ENCODE data around the gene IFNA5.

The IFNA5 gene

DNA sequence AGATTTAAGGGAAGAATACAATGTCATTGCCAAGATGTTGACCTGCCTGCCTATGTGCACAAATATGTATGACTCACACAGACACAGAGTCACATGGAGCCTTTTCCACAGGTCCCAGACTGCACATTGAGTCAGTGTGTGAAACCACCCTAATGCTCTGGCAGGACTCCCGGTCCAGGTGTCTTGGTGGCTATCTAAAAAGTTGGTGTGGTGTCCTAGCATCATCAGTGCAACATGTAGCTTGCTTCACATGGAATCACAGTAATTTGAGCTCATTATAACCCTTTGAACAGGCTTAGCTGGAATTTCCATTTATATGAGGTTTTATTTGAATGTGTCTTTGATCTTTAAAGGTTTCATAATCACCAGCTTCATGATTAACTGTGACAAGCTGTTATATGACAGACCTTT is 10.7 kb downstream of the IFNA5 start:
- no peak for DNase-seq (ENCODE audit: low read depth)

DNA sequence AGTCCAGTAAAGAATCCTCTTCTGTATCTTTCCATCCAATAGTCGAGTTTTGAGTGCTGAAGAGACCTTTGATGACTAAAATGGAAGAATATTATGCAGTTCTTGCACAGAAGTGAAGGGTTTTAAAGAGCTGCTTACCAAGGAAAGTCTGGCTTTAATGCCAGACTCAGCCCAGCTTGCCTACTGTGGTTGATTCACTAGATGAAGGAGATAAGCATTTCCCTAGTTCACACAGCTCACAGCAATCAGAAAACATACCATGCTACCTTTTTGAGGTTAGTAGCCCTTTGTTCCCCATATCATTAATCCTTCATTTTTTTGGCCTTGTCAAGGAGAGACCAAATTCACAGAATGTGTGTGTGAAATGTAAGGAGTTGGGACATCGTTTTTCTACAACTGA is 15.3 kb downstream of the IFNA5 start:
- DNase-seq (ENCODE audit: low read depth), result no peak

DNA sequence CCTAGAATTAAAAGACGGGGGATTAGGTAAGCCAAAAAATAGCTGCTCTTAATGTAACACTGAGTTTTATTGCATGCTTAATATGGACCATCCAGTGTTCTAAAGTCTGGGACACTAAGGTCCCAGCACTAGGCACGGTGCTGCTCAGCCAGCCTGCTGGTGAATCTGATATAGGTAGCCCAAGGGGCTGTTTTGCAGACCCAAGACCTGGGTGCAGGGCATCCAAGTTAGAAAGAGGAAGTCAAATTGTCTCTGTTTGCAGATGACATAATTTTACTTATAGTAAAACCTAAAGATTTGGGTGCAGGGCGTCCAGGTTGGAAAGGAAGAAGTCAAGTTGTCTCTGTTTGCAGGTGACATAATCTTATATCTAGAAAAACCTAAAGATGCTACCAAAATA is 17.8 kb downstream of the IFNA5 start:
- DNase-seq (ENCODE audit: low read depth), result no peak

DNA sequence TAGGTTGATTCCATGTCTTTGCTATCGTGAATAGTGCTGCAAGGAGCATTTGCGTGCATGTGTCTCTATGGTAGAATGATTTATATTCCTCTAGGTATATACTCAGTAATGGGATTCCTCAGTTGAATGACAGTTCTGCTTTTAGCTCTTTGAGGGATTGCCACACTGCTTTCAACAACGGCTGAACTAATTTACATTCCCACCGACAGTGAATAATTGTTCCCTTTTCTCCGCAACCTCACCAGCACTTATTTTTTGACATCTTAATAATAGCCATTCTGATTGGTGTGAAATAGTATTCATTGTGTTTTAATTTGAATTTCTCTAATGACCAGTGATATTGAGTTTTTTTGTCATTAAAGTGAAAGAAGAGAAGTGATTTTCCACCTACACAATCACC is 18.5 kb downstream of the IFNA5 start:
- no peak for DNase-seq (ENCODE audit: low read depth)

DNA sequence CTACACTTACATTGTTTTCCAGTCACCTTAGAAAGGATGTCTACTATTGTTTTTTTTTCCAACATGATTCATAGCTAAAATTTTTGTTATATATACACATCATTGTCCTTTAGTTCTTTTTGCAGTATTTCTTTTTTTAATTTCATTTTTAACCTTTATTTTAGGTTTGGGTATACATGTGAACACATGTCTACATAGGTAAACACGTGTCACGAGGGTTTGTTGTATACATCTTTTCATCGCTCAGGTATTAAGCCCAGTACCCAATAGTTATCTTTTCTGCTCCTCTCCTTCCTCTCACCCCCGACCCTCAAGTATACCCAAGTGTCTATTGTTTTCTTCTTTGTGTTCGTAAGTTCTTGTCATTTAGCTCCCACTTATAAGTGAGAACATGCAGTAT is 19.0 kb downstream of the IFNA5 start:
- no peak for DNase-seq (ENCODE audit: low read depth)

DNA sequence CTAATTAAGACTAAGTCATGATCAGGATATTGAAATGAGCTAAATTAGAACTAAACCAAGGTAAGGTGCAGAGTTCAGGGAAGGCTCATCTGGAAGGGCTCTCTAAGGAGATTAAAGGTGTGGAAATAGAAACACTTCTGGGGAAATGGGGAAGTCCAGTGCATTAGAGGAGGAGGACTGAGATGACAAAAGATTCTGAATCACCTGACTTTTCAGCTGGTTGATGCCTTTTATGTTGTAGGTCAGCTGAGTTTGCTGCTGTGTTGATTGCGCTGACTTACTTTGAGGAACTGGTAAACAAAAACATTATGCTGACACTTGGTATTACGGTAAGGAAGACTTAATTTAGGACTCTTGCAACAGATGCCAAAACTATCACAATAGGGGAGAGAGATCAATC is 23.8 kb downstream of the IFNA5 start:
- no peak for DNase-seq (ENCODE audit: low read depth)

DNA sequence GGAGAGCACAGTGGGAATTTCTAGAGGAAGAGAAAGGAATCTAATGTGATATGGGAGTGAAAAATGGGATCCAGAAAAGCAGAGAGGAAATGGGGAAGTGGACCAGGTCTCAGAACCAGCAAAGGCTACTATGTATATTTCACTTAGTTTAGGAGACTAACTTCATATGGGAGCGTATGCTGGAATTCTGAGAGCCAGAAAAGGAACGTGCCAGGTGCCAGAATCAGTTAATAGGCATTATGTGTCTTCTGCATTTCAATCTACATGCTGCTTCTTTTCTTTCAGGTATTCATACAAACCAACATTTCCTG is 36.8 kb downstream of the IFNA5 start:
- DNase-seq (ENCODE audit: low read depth), result no peak

DNA sequence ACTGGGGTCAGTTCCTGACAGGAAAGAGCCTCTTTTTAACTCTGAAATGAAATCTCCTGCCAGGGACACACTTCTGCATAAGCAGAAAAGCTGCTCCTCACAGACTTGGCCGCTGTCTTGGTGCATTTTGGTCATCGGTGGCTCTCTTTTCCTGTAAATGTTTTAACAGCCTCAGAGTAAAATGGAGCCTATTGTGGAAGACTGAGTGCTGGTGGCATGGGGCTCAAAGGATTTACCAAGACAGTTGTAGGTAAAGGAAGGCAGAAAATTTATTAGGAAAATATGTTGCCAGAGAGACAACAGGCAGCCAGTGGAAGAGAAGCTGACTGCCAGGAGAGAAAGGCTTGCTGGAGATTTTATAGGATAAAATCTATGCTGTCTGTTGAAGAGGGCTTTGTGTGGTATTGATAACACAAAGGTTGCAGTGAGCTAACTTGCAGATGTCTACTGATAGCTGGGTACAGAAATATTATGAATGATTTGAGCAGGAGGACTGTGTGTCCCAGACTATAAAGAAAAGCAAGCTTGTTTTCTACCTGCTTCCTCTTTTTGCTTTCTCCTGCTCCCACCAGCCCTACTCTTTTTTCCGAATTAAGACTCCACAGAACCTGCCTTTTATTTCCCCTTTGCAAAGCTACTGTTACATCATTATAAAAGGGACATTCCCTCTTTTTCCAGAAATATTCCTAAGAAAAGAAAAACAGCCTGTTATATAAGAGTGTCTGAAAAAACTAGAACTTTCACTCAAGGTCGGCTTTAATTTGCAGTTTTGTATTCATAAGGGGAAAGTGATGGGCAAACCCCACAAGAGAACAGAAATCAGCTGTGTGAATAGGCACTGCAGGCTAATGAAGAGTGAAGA is 37.4 kb downstream of the IFNA5 start:
- no peak for DNase-seq (ENCODE audit: low read depth)

DNA sequence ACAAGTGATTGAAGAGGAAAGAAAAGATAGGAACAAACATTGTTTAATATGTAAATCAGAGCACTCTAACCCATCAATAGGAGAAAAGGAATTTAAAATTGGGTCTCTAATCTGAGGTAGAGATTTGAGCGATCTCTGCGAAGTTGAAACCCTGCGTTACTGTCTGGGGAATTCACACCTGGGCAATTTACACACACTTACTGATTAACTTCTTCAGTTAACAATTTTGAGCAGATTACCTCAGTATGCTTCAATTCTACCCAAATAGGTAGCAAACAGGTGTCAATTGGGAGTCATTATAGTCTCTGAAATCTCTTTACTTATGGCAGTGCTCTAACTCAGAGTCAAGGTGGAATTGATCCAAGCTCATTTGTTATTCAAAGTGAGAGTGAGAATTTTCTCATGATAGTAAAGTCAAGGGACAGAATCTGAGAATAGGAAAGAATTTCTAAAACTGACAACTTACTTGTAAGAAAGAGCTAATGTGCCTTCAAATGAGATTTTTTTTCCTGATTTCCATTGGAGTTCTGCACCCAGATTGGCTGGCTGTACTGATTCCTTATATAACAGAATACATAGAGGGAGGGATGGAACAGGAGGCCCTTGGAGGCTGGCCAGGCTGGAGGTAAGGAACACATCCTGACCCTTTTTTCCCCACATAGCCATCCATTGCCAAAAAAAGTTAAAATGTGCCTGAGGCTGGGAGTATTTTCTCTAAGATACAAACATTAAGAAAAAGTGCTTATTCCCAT is 38.2 kb downstream of the IFNA5 start:
- no peak for DNase-seq (ENCODE audit: low read depth)

DNA sequence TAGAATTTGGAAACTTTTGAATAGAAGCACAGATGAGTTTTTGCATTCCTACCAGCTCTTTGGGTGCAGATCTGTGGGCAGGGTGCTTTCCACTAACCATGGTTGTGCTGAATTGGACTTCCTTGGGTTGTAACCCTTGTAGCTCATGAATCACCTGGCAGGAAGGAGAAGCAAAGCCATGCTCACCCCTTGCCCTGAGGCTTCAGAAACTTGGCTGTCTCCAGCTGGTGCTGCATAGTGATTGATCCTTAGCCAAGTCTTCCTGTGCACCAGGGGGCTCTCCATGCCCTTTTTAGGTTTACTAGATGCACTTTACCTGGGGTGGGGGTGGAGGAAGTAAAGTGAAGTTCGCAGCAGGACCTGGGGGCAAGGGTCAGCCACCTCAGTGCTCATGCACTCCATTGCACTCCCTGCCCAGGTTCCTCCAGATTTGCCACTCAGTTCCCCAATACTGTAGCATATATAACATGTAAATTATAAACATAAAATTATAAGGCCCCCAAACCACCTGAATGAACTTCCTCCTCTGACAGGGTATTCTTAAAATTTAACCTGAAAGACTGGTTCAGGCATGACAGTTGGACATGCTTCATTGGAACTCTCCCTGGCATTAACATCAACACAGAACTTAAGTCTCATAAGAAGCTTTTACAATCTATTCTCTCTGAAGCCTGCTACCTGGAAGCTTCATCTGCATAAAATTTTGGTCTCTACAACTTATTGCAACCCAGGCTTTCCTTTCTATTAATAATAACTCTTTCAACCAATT is 39.5 kb downstream of the IFNA5 start:
- DNase-seq (ENCODE audit: low read depth), result no peak

DNA sequence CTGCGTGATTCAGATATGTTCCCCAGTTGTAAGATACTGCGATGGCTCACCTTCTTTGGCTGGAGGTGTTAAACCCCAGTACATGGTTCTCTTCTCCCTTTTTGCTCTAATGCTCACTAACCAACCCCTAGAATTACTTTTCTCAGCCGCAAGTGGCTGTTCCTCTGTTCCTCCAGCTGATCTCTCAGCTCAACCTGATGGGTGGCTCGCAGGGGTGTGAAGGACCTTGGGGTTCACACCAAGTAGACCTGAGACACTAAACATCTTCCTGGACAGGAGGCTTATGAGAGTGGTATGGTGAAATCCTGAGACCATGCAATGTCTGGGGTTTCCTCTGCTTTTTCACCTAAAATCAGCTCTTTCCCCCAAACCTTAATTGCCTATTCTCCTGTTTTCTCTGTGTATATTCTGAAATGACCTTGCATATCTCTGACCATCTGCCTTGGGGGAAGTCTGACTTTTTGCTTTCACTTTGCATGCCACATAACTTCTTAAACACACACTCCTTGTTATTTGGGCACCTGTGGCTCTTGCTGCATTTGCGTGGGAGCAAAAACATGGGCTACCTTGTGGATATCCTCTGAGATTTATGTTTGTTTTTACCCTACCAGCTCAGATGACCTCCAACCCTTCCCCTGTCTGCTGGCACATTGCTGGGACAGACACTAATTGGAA is 49.4 kb downstream of the IFNA5 start:
- no peak for DNase-seq (ENCODE audit: low read depth)

Data from activated T-cell treated with anti-CD3 and anti-CD28 coated beads for 48 hours (primary cell).